Trophoblast cell (in vitro differentiated cells and primary cell): Measurements from ENCODE around the gene DYNLRB2.

Source experiments
- DNase-seq, 2 donors: peaks; one replicate each; pipeline ENCODE4 v3.0.0-alpha.2; 2016
- H2AFZ ChIP-seq: 2 replicates; pipeline ENCODE4 v1.6.1; 2013; ENCODE audit warnings: low read length, moderate library complexity, mild to moderate bottlenecking; ENCODE audit not compliant: insufficient read depth, poor library complexity
- H2AK5ac ChIP-seq: 2 replicates; pipeline ENCODE4 v1.6.1; 2013; ENCODE audit warnings: mild to moderate bottlenecking, low read length
- H2BK120ac ChIP-seq: 2 replicates; pipeline ENCODE4 v1.6.1; 2013; ENCODE audit warnings: low read length, mild to moderate bottlenecking, moderate library complexity; ENCODE audit not compliant: insufficient read depth, poor library complexity
- H2BK12ac ChIP-seq: 2 replicates; pipeline ENCODE4 v1.6.1; 2013; ENCODE audit warnings: mild to moderate bottlenecking, low read length, moderate library complexity
- H2BK5ac ChIP-seq: 2 replicates; pipeline ENCODE4 v1.6.1; 2013; ENCODE audit warnings: low read length, low read depth, moderate library complexity, mild to moderate bottlenecking; ENCODE audit not compliant: poor library complexity
- H3K14ac ChIP-seq: 2 replicates; pipeline ENCODE4 v1.6.1; 2013; ENCODE audit warnings: mild to moderate bottlenecking, low read length
- H3K18ac ChIP-seq: 2 replicates; pipeline ENCODE4 v1.6.1; 2013; ENCODE audit warnings: mild to moderate bottlenecking, low read length
- H3K23ac ChIP-seq: 2 replicates; pipeline ENCODE4 v1.6.1; 2013; ENCODE audit warnings: low read length
- H3K27ac ChIP-seq: 2 replicates; pipeline ENCODE4 v1.5.1; 2013; ENCODE audit warnings: low read depth, mild to moderate bottlenecking, inconsistent platforms, low read length, moderate library complexity
- H3K27me3 ChIP-seq: 2 replicates; pipeline ENCODE4 v1.6.1; 2013; ENCODE audit warnings: inconsistent platforms, mild to moderate bottlenecking, low read length, moderate library complexity; ENCODE audit not compliant: insufficient read depth
- H3K36me3 ChIP-seq, 2 experiments: 1 replicate in 1 of 2; 2 replicates in 1 of 2; pipeline ENCODE4 v1.6.1; 2013; ENCODE audit warnings: low read length in 2 of 2, mild to moderate bottlenecking in 2 of 2, moderate library complexity in 1 of 2; ENCODE audit not compliant: insufficient read depth in 2 of 2, control insufficient read depth in 1 of 2
- H3K4ac ChIP-seq: 2 replicates; pipeline ENCODE4 v1.6.1; 2013; ENCODE audit warnings: low read depth, mild to moderate bottlenecking, low read length, moderate library complexity
- H3K4me1 ChIP-seq, 2 experiments: 1 replicate in 1 of 2; 2 replicates in 1 of 2; pipeline ENCODE4 v1.6.1; 2013; ENCODE audit warnings: low read length in 2 of 2, mild to moderate bottlenecking in 2 of 2, moderate library complexity in 1 of 2; ENCODE audit not compliant: insufficient read depth in 2 of 2, control insufficient read depth in 1 of 2
- H3K4me2 ChIP-seq: 2 replicates; pipeline ENCODE4 v1.6.1; 2013; ENCODE audit warnings: inconsistent platforms, mild to moderate bottlenecking, low read length, moderate library complexity
- H3K4me3 ChIP-seq: 2 replicates; pipeline ENCODE4 v1.5.1; 2013; ENCODE audit warnings: mild to moderate bottlenecking, low read depth, low read length, inconsistent platforms
- H3K79me1 ChIP-seq: one replicate; pipeline ENCODE4 v1.6.1; 2013; ENCODE audit warnings: low read length
- H3K79me2 ChIP-seq: 2 replicates; pipeline ENCODE4 v1.6.1; 2013; ENCODE audit warnings: low read length, mild to moderate bottlenecking; ENCODE audit not compliant: control insufficient read depth, insufficient read depth, poor library complexity
- H3K9ac ChIP-seq: 2 replicates; pipeline ENCODE4 v1.6.1; 2013; ENCODE audit warnings: mild to moderate bottlenecking, low read length
- H3K9me3 ChIP-seq: 2 replicates; pipeline ENCODE4 v1.6.1; 2013; ENCODE audit warnings: low read depth, mild to moderate bottlenecking, control low read depth, inconsistent platforms, low read length; ENCODE audit not compliant: insufficient read depth
- H4K12ac ChIP-seq: 2 replicates; pipeline ENCODE4 v1.6.1; 2013; ENCODE audit warnings: low read depth, mild to moderate bottlenecking, low read length, moderate library complexity
- H4K8ac ChIP-seq: 2 replicates; pipeline ENCODE4 v1.6.1; 2013; ENCODE audit warnings: low read depth, mild to moderate bottlenecking, low read length, moderate library complexity
- H4K91ac ChIP-seq: one replicate; pipeline ENCODE4 v1.6.1; 2013; ENCODE audit warnings: low read depth, mild to moderate bottlenecking, low read length, moderate library complexity
- WGBS: extraction: QIAGEN DNeasy Blood & Tissue Kit; methylation state at CpG from one replicate; pipeline ENCODE4 v1.1.7; 2013; ENCODE audit warnings: missing lambda C conversion rate; ENCODE audit not compliant: insufficient read length, insufficient coverage; ENCODE audit errors: extremely low coverage; 5-methylcytosine and 5-hydroxymethylcytosine counted together

The DYNLRB2 gene

GRCh38 chr16:80592273-80592672 lies 51.5 kb downstream of the DYNLRB2 start:
- Histone ChIP-seq H4K8ac (no peak overlapping the region), H2BK120ac (no peak overlapping the region), H3K79me1 (no peaks in the 10 kb centered on the region), H3K4ac (no peak overlapping the region), H2AFZ (no peak overlapping the region), H3K79me2 (no peaks in the 10 kb centered on the region), H2AK5ac (no peak overlapping the region), H2BK12ac (no peak overlapping the region), H3K14ac (no peak overlapping the region), H3K27ac (no peak overlapping the region), H3K9me3 (peaks cover 9% of the 10 kb centered on the region), H3K4me3 (no peak overlapping the region), H2BK5ac (no peak overlapping the region), H3K4me2 (no peak overlapping the region), H3K18ac (no peak overlapping the region), H3K9ac (no peak overlapping the region), H3K36me3 (no peaks in the 10 kb centered on the region), H4K12ac (no peak overlapping the region), H3K4me1 (no peaks in the 10 kb centered on the region), H3K23ac (no peak overlapping the region), H4K91ac (no peak overlapping the region), H3K27me3 (no peaks in the 10 kb centered on the region)
- WGBS: no CpG with 5 or more reads among the region's 2 CpGs
- DNase-seq: no peak

DNA sequence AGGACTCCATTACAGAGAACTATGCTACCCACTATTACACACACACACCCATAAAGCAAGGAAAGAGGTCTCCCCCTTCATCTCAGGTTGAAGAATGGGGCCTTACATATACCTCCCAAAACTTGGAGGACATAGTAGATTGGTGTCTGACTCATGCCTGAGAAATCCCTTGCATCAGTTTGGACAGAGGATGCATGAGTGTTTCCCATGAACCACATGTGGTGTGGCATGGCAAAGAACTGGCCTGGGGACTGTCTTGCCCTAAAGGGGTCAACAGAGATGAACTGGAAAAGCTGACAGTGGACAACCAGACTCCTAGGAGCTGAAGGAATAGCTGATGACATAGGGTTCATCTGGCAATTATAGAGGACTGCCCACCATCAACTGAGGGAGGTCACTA lies 54.0 kb downstream of the DYNLRB2 start:
- no peak overlapping the region for H4K12ac ChIP-seq
- H3K27me3 ChIP-seq: no peaks in the 10 kb centered on the region
- no peak overlapping the region for H3K27ac ChIP-seq
- H3K18ac ChIP-seq: no peak overlapping the region
- H3K36me3 ChIP-seq: no peaks in the 10 kb centered on the region
- DNase-seq: no peak
- no peaks in the 10 kb centered on the region for H3K79me2 ChIP-seq
- H4K8ac ChIP-seq: no peak overlapping the region
- H3K9ac ChIP-seq: no peak overlapping the region
- no peak overlapping the region for H3K4ac ChIP-seq
- no peaks in the 10 kb centered on the region for H3K4me1 ChIP-seq
- H2BK12ac ChIP-seq: no peak overlapping the region
- no peak overlapping the region for H2BK5ac ChIP-seq
- H3K4me3 ChIP-seq: no peak overlapping the region
- H3K79me1 ChIP-seq: no peaks in the 10 kb centered on the region
- no peak overlapping the region for H3K14ac ChIP-seq
- H2AK5ac ChIP-seq: no peak overlapping the region
- no peak overlapping the region for H4K91ac ChIP-seq
- H3K9me3 ChIP-seq: peaks cover 10% of the 10 kb centered on the region
- H3K4me2 ChIP-seq: no peak overlapping the region
- no peak overlapping the region for H2AFZ ChIP-seq
- H2BK120ac ChIP-seq: no peak overlapping the region
- H3K23ac ChIP-seq: no peak overlapping the region

GRCh38 chr16:80596507-80597207 lies 55.9 kb downstream of the DYNLRB2 start:
- Histone ChIP-seq H4K8ac (no peak overlapping the region), H2BK120ac (no peak overlapping the region), H2AFZ (no peak overlapping the region), H3K79me1 (no peaks in the 10 kb centered on the region), H3K4me1 (no peaks in the 10 kb centered on the region), H3K4ac (no peak overlapping the region), H3K9me3 (peaks cover 6% of the 10 kb centered on the region), H2AK5ac (no peak overlapping the region), H3K4me3 (no peak overlapping the region), H3K18ac (no peak overlapping the region), H2BK5ac (no peak overlapping the region), H4K91ac (no peak overlapping the region), H2BK12ac (no peak overlapping the region), H3K4me2 (no peak overlapping the region), H3K79me2 (no peaks in the 10 kb centered on the region), H3K27ac (no peak overlapping the region), H3K14ac (no peak overlapping the region), H3K23ac (no peak overlapping the region), H3K27me3 (no peaks in the 10 kb centered on the region), H3K36me3 (no peaks in the 10 kb centered on the region), H4K12ac (no peak overlapping the region), H3K9ac (no peak overlapping the region)
- no peak for DNase-seq
- 100% methylated on average over 2 of the region's 7 CpGs for WGBS

DNA sequence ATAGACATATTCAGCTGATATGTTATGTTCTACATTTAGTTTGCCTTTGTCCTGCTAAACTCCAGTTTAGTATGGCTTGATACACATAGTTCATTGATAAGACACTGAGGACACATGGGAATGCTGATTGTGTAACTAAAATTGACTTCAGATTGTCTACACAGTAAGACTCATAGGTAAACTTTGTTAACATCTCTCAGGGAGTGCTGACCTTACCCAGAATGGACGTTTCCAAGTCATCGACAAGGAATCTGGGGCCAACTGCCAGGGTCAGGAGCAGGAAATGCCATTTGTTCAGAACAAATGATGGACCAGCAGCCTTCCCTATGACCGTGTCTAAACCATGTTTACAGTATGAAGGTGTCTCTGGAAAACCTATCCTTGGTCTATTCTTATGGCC lies 58.7 kb downstream of the DYNLRB2 start:
- H3K36me3 ChIP-seq: no peaks in the 10 kb centered on the region

More for the DNA sequence above, 58.7 kb downstream of the DYNLRB2 start:
- Histone ChIP-seq H4K91ac (no peak overlapping the region), H4K8ac (no peak overlapping the region), H2AK5ac (no peak overlapping the region), H2BK5ac (no peak overlapping the region), H3K18ac (no peak overlapping the region), H3K4me2 (no peak overlapping the region), H3K9ac (no peak overlapping the region), H3K14ac (no peak overlapping the region), H3K4me1 (no peaks in the 10 kb centered on the region), H3K79me2 (no peaks in the 10 kb centered on the region), H2BK120ac (no peak overlapping the region), H3K9me3 (peaks cover 7% of the 10 kb centered on the region), H3K27ac (no peak overlapping the region), H2AFZ (no peak overlapping the region), H3K27me3 (no peaks in the 10 kb centered on the region), H3K4ac (no peak overlapping the region), H2BK12ac (no peak overlapping the region), H3K4me3 (no peak overlapping the region), H3K23ac (no peak overlapping the region), H3K79me1 (no peaks in the 10 kb centered on the region), H4K12ac (no peak overlapping the region)
- DNase-seq: peak; percentile 57 to 65
- no CpG with 5 or more reads among the region's 3 CpGs for whole genome bisulfite sequencing
